ENCODE measurements around the gene CRELD2. TPM values are rescaled to one million over a fixed set of nuclear protein-coding genes. Genes with fewer than 3 reads are reported as not detected.

The CRELD2 gene
- total RNA-seq, 3 donors from 2014 or later, result 62.8 to 71.2 (median 64.2) TPM

DNA sequence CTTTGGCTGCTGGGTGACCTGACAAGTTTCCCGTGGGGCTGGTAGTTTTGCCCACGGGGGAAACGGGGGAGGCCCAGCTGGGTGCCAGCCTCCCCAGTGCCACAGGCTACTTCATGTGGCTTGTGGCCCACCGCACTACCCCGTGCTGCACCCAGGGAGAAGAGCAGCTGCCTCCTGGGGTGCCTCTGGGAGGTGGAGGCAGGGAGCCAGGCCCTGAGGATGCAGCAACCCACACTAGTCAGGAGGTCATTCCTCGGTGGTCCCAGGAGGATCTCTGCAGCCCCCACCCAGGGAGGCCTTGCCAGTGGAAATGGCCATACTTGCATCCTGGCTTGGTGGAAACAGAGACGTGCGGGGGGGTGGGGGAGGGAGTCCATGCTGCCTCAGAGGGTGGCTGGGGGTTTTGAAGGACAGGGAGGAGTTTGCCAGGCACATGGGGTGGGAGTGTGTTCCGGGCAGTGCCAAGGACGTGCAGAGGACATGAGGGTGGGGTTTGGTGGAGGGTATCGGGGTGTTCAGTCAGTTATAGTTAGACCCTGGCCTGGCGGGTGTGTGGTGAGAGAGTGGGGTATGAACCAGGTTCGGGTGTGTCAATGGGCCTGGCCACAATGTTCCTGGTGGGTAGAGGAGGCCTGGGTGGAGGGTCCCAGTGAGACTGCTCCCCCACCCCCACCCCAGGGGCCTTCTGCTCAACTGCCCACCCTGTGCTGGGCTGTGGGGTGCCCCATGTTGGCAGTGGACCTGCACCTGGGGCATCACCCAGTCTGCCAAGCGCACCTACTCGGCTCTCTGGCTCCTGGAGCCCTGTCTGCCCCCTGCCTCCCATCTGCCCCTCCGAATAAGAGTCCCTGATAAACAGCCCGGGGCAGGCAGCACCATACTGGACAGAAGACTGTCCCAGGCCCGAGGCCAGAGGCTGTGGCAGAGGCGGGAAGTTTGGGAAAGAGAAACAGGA is 46.0 kb downstream of the CRELD2 start:
- peaks cover 25% of the 10 kb centered on the region for H3K4me1 Mint-ChIP-seq (ENCODE audit: low read depth)
- H3K9me3 Mint-ChIP-seq, result no peaks in the 10 kb centered on the region
- H3K27me3 Mint-ChIP-seq (ENCODE audit: low read depth), result no peaks in the 10 kb centered on the region
- peak overlapping the region; percentile 90 for H3K4me3 Mint-ChIP-seq
- ATAC-seq (no peak), DNase-seq (no peak)
- peaks cover 24% of the 10 kb centered on the region for H3K36me3 Mint-ChIP-seq (ENCODE audit: insufficient read depth)

- no peaks in the 10 kb centered on the region for H3K9me3 Mint-ChIP-seq
- no peaks in the 10 kb centered on the region for H3K27me3 Mint-ChIP-seq (ENCODE audit: low read depth)
- peaks cover 34% of the 10 kb centered on the region for H3K4me1 Mint-ChIP-seq (ENCODE audit: low read depth)
- no peak for ATAC-seq
- DNase-seq, result peak; percentile 35
- peak overlapping the region; percentile 90 for H3K4me3 Mint-ChIP-seq
- H3K36me3 Mint-ChIP-seq (ENCODE audit: insufficient read depth), result peaks cover 24% of the 10 kb centered on the region
These were observed 46.9 kb downstream of the CRELD2 start for GRCh38 chr22:49965091-49966040.

DNA sequence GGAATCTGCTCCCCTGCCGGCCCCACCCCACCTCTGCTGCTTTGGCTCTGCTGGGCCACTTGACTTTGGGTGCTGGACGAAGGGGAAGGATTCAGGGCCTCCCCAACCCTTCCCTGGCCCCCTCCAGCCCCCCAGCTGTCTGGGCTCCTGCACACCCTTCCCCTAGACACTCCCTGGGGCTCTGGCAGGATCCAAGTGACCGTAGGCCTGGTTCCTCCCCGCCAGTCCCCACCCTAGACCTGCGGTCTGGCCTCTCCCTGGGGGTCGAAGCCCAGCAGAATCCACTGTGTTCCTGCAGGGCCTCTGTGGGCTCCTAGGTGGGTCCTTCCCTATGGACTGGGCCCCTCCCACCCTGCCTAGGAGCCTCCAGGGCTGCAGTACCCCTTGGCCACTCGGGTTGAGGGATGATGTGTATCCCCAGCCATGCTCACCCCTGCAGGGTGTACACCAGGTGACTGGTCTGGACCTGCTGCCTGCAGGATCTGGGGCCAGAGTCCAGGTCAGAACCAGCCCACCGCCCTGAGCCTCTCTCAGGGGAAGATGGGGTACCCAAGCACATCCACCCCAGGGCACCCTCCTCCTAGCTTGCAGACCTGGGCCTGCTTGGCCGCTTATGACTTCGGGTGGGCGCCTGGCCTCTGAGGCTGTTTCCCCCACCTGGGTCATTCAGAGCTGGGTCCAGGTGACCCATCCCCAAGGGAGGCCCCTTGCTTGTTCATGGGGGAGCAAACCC is 47.8 kb downstream of the CRELD2 start:
- DNase-seq, result no peak
- no peak for ATAC-seq

DNA sequence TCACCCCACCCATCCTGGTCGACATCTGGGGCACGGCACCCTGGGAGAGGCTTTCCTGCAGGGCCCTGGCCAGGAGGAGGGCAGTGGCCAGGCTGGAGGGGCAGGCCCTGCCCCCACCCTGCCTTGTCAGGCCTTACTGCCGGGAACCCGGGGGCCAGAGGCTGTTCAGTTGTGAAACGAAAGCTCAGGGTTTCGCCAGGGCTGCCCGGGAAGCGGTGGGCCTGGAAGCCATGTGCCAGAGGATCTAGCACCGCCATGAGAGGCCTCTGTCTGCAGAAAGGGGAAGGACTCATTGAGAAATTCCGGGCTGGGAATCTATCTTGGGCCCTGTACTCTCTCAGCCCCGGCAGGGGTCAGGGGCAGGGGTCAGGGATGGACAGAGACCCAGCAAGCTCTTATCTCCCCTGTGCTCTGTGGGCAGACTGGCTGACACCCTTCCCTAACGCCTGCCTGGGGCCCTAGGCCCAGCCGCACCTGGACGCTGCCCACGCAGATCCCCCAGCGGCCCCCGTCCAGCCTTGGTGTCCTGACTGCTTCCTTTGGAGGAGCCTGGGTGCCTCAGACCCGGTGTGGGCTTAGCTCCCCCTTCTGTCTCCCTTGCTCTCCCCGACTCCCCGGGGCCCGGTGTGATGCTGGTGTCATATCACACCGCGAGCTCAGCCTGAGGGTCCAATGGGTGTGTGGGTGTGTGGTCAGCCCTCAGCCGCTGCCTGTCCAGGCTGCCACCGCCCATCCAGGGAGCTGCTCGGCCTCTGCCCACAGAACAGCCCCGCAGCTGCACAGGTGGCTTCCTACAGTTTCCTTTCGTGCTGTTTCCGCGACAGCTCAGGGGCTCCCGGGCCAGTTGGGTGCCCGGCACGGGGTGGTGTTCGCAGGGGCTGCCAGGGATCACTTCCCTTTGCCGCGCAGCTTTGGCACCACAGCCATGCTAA is 48.6 kb downstream of the CRELD2 start:
- no peaks in the 10 kb centered on the region for H3K27me3 Mint-ChIP-seq (ENCODE audit: low read depth)
- H3K9me3 Mint-ChIP-seq, result no peaks in the 10 kb centered on the region
- no peak for DNase-seq
- H3K4me1 Mint-ChIP-seq (ENCODE audit: low read depth), result peaks cover 42% of the 10 kb centered on the region
- H3K36me3 Mint-ChIP-seq (ENCODE audit: insufficient read depth), result peaks cover 18% of the 10 kb centered on the region
- H3K4me3 Mint-ChIP-seq, result peak overlapping the region; percentile 45
- no peak for ATAC-seq

More for the DNA sequence above, 47.8 kb downstream of the CRELD2 start:
- H3K27me3 Mint-ChIP-seq (ENCODE audit: low read depth), result no peaks in the 10 kb centered on the region
- H3K9me3 Mint-ChIP-seq, result no peaks in the 10 kb centered on the region
- peak overlapping the region; percentile 42 for H3K4me3 Mint-ChIP-seq
- H3K36me3 Mint-ChIP-seq (ENCODE audit: insufficient read depth), result peaks cover 24% of the 10 kb centered on the region
- H3K4me1 Mint-ChIP-seq (ENCODE audit: low read depth), result peaks cover 42% of the 10 kb centered on the region

- ATAC-seq (no peak), DNase-seq (no peak)
- Mint-ChIP-seq H3K9me3 (no peaks in the 10 kb centered on the region), H3K36me3 (ENCODE audit: insufficient read depth) (peaks cover 15% of the 10 kb centered on the region), H3K4me3 (peak overlapping the region; percentile 45), H3K4me1 (ENCODE audit: low read depth) (peaks cover 42% of the 10 kb centered on the region), H3K27me3 (ENCODE audit: low read depth) (no peaks in the 10 kb centered on the region)
These were observed 49.3 kb downstream of the CRELD2 start for GRCh38 chr22:49967706-49968208.

GRCh38 chr22:49968313-49968830 is 49.9 kb downstream of the CRELD2 start:
- DNase-seq (no peak), ATAC-seq (no peak)
- peaks cover 10% of the 10 kb centered on the region for H3K36me3 Mint-ChIP-seq (ENCODE audit: insufficient read depth)
- peaks cover 42% of the 10 kb centered on the region for H3K4me1 Mint-ChIP-seq (ENCODE audit: low read depth)
- H3K27me3 Mint-ChIP-seq (ENCODE audit: low read depth), result no peaks in the 10 kb centered on the region
- H3K4me3 Mint-ChIP-seq, result peak overlapping the region; percentile 31
- no peaks in the 10 kb centered on the region for H3K9me3 Mint-ChIP-seq

- ATAC-seq (no peak), DNase-seq (no peak)
- Mint-ChIP-seq H3K4me1 (ENCODE audit: low read depth) (peaks cover 35% of the 10 kb centered on the region), H3K36me3 (ENCODE audit: insufficient read depth) (peaks cover 3% of the 10 kb centered on the region), H3K9me3 (no peaks in the 10 kb centered on the region), H3K27me3 (ENCODE audit: low read depth) (no peaks in the 10 kb centered on the region), H3K4me3 (no peak overlapping the region)
These were observed 50.6 kb downstream of the CRELD2 start for GRCh38 chr22:49968831-49969661.

DNA sequence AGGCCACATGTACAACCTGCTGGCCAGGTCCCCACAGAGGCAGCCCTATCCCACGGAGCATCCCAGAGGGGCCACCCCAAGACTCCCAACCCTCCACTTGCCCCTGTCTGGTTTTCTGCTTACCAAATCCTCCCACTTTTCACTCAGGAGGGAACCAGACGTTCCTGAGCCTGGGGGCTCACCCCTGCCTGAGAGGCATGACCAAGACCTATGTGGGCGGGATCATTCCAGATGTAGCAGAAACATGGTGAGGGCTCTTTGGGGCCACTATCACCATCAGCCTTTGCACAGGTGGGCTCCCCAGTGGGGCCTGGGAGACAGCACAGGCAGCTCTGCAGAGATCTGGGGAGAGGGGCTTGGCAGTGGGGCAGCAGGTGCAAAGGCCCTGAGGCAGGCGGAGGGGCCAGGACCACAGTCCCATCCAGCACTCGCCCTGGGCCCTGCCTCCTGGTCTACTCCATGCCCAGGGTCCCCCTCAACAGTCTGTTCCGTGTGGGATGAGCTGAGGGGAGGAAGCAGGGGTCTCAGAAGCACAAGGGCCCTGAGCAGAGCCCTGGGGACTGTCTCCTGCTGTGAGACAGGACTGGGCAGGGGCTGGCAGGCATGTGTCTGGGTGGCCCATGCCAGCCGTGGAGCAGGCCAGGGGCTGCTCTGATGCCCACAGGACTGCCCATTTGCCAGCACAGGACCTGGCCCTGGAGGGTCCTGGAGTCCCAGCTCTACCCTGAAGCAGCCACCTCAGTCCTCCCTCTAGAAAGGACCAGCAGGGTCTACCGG is 51.5 kb downstream of the CRELD2 start:
- no peaks in the 10 kb centered on the region for H3K9me3 Mint-ChIP-seq
- no peak for DNase-seq
- peak in 1 of 2 donors; percentile 1 for ATAC-seq
- peak overlapping the region; percentile 84 for H3K4me3 Mint-ChIP-seq
- H3K27me3 Mint-ChIP-seq (ENCODE audit: low read depth), result no peaks in the 10 kb centered on the region
- H3K36me3 Mint-ChIP-seq (ENCODE audit: insufficient read depth), result no peaks in the 10 kb centered on the region
- peaks cover 30% of the 10 kb centered on the region for H3K4me1 Mint-ChIP-seq (ENCODE audit: low read depth)

GRCh38 chr22:49970528-49971231 is 52.2 kb downstream of the CRELD2 start:
- no peaks in the 10 kb centered on the region for H3K36me3 Mint-ChIP-seq (ENCODE audit: insufficient read depth)
- no peaks in the 10 kb centered on the region for H3K27me3 Mint-ChIP-seq (ENCODE audit: low read depth)
- H3K4me3 Mint-ChIP-seq, result peak overlapping the region; percentile 84
- H3K9me3 Mint-ChIP-seq, result no peaks in the 10 kb centered on the region
- peaks cover 33% of the 10 kb centered on the region for H3K4me1 Mint-ChIP-seq (ENCODE audit: low read depth)
- ATAC-seq (peak; percentile 88 to 89), DNase-seq (peak; percentile 97)

GRCh38 chr22:49971232-49972162 is 53.1 kb downstream of the CRELD2 start:
- DNase-seq (peak; percentile 78), ATAC-seq (peak; percentile 64 to 66)
- H3K27me3 Mint-ChIP-seq (ENCODE audit: low read depth), result no peaks in the 10 kb centered on the region
- no peaks in the 10 kb centered on the region for H3K9me3 Mint-ChIP-seq
- H3K36me3 Mint-ChIP-seq (ENCODE audit: insufficient read depth), result peaks cover under 1% of the 10 kb centered on the region
- peaks cover 35% of the 10 kb centered on the region for H3K4me1 Mint-ChIP-seq (ENCODE audit: low read depth)
- peak overlapping the region; percentile 84 for H3K4me3 Mint-ChIP-seq

Measured in activated T-cell treated with anti-CD3 and anti-CD28 coated beads, Interleukin-2, amount 50 U/mL, for 4 hours (primary cell).